ENCODE results near the gene DIP2B.

The DIP2B gene

GRCh38 chr12:50672158-50672557 lies 167.4 kb downstream of the DIP2B start:
- TF ChIP-seq, protein P1, sequence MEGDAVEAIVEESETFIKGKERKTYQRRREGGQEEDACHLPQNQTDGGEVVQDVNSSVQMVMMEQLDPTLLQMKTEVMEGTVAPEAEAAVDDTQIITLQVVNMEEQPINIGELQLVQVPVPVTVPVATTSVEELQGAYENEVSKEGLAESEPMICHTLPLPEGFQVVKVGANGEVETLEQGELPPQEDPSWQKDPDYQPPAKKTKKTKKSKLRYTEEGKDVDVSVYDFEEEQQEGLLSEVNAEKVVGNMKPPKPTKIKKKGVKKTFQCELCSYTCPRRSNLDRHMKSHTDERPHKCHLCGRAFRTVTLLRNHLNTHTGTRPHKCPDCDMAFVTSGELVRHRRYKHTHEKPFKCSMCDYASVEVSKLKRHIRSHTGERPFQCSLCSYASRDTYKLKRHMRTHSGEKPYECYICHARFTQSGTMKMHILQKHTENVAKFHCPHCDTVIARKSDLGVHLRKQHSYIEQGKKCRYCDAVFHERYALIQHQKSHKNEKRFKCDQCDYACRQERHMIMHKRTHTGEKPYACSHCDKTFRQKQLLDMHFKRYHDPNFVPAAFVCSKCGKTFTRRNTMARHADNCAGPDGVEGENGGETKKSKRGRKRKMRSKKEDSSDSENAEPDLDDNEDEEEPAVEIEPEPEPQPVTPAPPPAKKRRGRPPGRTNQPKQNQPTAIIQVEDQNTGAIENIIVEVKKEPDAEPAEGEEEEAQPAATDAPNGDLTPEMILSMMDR (IDR thresholded peaks at IDR 0.05), result no peak

GRCh38 chr12:50676756-50677155 lies 172.0 kb downstream of the DIP2B start:
- TF ChIP-seq, protein P1 (IDR thresholded peaks at IDR 0.05), result no peak

DNA sequence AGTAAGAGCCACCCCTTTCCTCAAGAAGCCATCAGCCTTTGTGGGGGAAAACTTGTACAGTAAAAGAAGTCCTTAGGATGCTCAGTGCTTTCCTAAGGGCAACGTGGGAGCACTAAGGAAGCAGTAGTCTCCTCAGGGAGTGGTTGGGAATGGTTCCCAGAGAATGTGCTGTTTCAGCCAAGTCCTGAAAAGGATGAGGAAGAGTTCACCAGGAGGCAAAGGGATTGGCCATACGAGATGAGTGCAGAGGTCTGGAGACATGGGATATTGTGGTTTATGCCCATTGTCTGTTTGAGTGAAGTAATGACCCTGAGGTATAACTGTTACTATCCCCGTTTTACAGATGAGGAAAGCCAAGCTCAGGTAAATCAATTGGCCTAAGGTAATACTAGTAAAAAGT lies 173.1 kb downstream of the DIP2B start:
- TF ChIP-seq, protein P1 (IDR thresholded peaks at IDR 0.05), result no peak

GRCh38 chr12:50678650-50679365 lies 174.0 kb downstream of the DIP2B start:
- TF ChIP-seq, protein P1 (IDR thresholded peaks at IDR 0.05), result no peak

GRCh38 chr12:50679612-50680011 lies 174.8 kb downstream of the DIP2B start:
- TF ChIP-seq, protein P1 (IDR thresholded peaks at IDR 0.05), result no peak

DNA sequence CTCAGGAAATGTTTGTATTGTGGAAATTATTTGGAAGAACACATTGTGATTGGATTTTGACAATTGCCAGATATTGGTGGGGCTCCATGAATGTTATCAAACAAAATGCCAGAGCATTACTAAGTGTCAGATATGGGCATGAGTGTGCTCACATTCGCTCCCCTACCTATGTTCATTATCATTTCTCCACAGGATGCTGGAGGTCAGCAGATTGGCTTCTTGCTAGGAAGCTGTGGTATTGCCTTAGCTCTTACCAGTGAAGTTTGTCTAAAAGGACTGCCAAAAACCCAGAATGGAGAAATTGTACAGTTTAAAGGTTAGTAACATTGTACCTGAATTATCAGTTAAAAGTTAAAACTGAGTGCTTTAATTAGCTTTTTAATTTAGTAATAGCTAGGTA lies 180.9 kb downstream of the DIP2B start:
- TF ChIP-seq, protein P1 (IDR thresholded peaks at IDR 0.05), result no peak

DNA sequence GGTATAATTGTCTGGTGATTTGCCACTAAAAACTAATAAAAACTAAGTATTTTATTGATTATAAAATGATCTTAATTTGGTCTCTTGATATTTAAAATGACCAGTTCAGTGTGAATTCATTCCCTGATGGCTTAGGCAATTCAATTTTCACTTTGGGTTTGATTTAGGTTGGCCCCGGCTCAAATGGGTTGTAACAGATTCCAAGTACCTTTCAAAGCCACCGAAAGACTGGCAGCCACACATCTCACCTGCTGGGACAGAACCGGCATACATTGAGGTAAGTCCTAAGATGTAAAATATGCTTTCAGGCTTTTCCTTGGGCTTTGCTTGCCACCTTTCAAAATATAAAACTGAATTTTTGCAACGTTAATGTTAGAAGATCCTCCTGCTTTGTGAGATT lies 181.6 kb downstream of the DIP2B start:
- TF ChIP-seq, protein P1 (IDR thresholded peaks at IDR 0.05), result no peak

DNA sequence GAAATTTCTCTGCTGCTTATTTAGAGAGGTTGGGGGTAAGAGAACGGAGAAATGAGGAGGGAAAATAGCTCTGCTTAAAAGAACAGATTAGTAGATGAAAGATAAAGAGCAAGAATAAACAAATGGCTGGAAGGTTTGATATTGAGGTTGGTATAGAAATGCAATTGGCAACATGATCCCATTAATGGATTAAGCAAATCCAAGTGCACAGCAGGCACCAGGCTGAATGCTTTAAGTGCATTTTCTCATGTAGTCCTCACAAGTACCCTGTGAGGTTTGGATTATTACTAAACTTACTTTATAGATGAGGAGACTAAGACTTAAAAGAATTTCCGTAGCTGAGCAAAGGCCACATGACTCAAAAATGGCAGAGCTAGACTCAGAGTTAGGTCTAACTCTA lies 182.2 kb downstream of the DIP2B start:
- TF ChIP-seq, protein P1 (IDR thresholded peaks at IDR 0.05), result no peak

All from LNCAP (cell line).